Astrocyte (in vitro differentiated cells and primary cell): Measurements from ENCODE around the gene DNAJB2. TPM values are rescaled to one million over a fixed set of nuclear protein-coding genes. Genes with fewer than 3 reads are reported as not detected.
A peak's percentile ranks its signal among the peaks of the same experiment; 100 is the strongest.

Experiments
- DNase-seq: peaks from one replicate; pipeline ENCODE4 v3.0.0-alpha.2; 2010; ENCODE audit warnings: low read depth
- FAIRE-seq: peaks from 2 replicates; lab custom pipeline; 2011; peaks lifted over from hg19 to GRCh38; lab: Jason Lieb, UNC
- H2AFZ ChIP-seq: 2 replicates; pipeline ENCODE4 v1.6.0; 2012; ENCODE audit warnings: low read depth, low read length, inconsistent platforms
- H3K27ac ChIP-seq: 2 replicates; pipeline ENCODE4 v1.5.1; 2011; ENCODE audit warnings: low read depth, low read length, inconsistent platforms
- H3K27me3 ChIP-seq: 2 replicates; pipeline ENCODE4 v1.6.0; 2011; ENCODE audit warnings: low read length, inconsistent platforms; ENCODE audit not compliant: insufficient read depth
- H3K36me3 ChIP-seq: 2 replicates; pipeline ENCODE4 v1.5.1; 2011; ENCODE audit warnings: low read length, inconsistent platforms; ENCODE audit not compliant: insufficient read depth
- H3K4me1 ChIP-seq: 2 replicates; pipeline ENCODE4 v1.5.1; 2011; ENCODE audit warnings: low read length, inconsistent platforms; ENCODE audit not compliant: insufficient read depth
- H3K4me2 ChIP-seq: 2 replicates; pipeline ENCODE4 v1.6.0; 2012; ENCODE audit warnings: low read length, inconsistent platforms
- H3K4me3 ChIP-seq: 2 replicates; pipeline ENCODE4 v1.5.1; 2011; ENCODE audit warnings: low read depth, mild to moderate bottlenecking, low read length, inconsistent platforms; ENCODE audit not compliant: insufficient read depth
- H3K79me2 ChIP-seq: 2 replicates; pipeline ENCODE4 v1.6.0; 2012; ENCODE audit warnings: mild to moderate bottlenecking, low read length, inconsistent platforms; ENCODE audit not compliant: insufficient read depth
- H3K9ac ChIP-seq: 2 replicates; pipeline ENCODE4 v1.6.0; 2012; ENCODE audit warnings: mild to moderate bottlenecking, low read length, inconsistent platforms
- H3K9me3 ChIP-seq: 2 replicates; pipeline ENCODE4 v1.5.1; 2012; ENCODE audit warnings: low read depth, mild to moderate bottlenecking, low read length, inconsistent platforms; ENCODE audit not compliant: insufficient read depth
- H4K20me1 ChIP-seq: 2 replicates; pipeline ENCODE4 v1.6.0; 2012; ENCODE audit warnings: low read length, inconsistent platforms; ENCODE audit not compliant: insufficient read depth
- H3K27ac Mint-ChIP-seq: one replicate; pipeline ENCODE4 v1.8.0; 2021; ENCODE audit warnings: mild to moderate bottlenecking, mixed read lengths; ENCODE audit not compliant: unreplicated experiment
- H3K27me3 Mint-ChIP-seq: one replicate; pipeline ENCODE4 v1.8.0; 2021; ENCODE audit warnings: low read depth, mixed read lengths; ENCODE audit not compliant: unreplicated experiment
- H3K36me3 Mint-ChIP-seq: one replicate; pipeline ENCODE4 v1.8.0; 2021; ENCODE audit warnings: low read depth, mixed read lengths; ENCODE audit not compliant: unreplicated experiment
- H3K4me1 Mint-ChIP-seq: one replicate; pipeline ENCODE4 v1.8.0; 2021; ENCODE audit warnings: low read depth, mixed read lengths; ENCODE audit not compliant: unreplicated experiment
- H3K4me3 Mint-ChIP-seq: one replicate; pipeline ENCODE4 v1.8.0; 2021; ENCODE audit warnings: mild to moderate bottlenecking, moderate library complexity, mixed read lengths; ENCODE audit not compliant: unreplicated experiment
- H3K9me3 Mint-ChIP-seq: one replicate; pipeline ENCODE4 v1.8.0; 2021; ENCODE audit warnings: mild to moderate bottlenecking, mixed read lengths; ENCODE audit not compliant: unreplicated experiment
- EZH2 ChIP-seq: IDR thresholded peaks from 2 replicates; pipeline ENCODE4 v1.6.1; 2012; ENCODE audit warnings: mild to moderate bottlenecking, low read length, inconsistent platforms; ENCODE audit not compliant: insufficient read depth
- total RNA-seq: library from RNA; stranded (reverse); gene quantifications from 2 replicates; pipeline ENCODE4 v1.2.1, GENCODE V29; 2021
- TF ChIP-seq, protein P1 (sequence below): IDR thresholded peaks from 2 replicates; pipeline ENCODE4 v1.5.1; 2011; ENCODE audit warnings: low read depth, mild to moderate bottlenecking, inconsistent platforms, low read length, moderate library complexity; ENCODE audit not compliant: insufficient read depth

The DNAJB2 gene
- total RNA-seq, 1 donor from 2014 or later, result 53.9 TPM

DNA sequence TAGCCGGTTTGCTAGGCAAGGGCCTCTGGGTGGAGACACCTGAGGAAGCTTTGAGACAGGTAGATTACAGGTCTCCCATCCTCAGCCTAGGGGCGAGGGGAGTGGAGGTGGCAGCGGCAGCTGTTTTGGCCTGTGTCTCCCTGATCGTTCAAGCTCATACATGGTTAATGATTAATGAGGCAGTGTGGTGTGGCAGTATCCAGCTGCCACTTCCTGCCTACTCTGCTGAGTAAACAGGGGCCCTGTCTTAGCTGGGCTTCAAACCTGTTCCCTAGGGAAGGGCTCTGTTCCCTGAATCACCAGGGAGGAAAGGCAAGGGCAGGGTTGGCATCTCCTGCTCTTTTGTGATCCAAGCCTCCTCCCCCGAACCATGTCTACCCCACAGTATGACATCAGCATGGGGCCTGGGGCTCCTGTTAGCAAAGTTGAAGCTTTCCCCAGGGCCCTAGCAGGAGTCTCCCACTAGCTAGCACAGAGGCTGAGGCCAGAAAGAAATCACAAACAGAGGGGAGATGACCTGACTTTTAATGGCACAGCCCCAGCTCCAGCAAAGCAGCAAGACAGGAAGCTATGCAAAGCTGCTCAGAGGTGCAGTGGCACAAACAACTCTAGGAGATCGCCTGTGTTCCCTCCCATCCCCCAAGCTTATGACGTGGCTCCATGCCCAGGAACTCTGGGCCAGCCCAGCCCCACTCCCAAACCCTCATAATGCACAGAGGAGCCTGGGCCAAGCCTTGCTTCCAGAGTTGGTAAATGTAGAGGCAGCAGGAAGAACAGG is 29.8 kb upstream of the DNAJB2 start:
- Histone ChIP-seq H3K79me2 (peaks cover 29% of the 10 kb centered on the region), H3K27me3 (peaks cover 5% of the 10 kb centered on the region), H4K20me1 (peaks cover 4% of the 10 kb centered on the region), H3K9me3 (no peaks in the 10 kb centered on the region), H3K36me3 (no peaks in the 10 kb centered on the region), H3K27ac (peak overlapping the region; percentile 68), H3K9ac (peak overlapping the region; percentile 66), H3K4me1 (peaks cover 57% of the 10 kb centered on the region), H3K4me3 (no peak overlapping the region), H2AFZ (no peak overlapping the region), H3K4me2 (peak overlapping the region; percentile 72)
- FAIRE-seq, result no peak
- DNase-seq, result peak; percentile 59
- Mint-ChIP-seq H3K9me3 (no peaks in the 10 kb centered on the region), H3K27ac (peak overlapping the region; percentile 91), H3K4me3 (peak overlapping the region; percentile 58), H3K27me3 (no peaks in the 10 kb centered on the region), H3K4me1 (peaks cover 36% of the 10 kb centered on the region), H3K36me3 (peaks cover 5% of the 10 kb centered on the region)
- no peak for TF ChIP-seq EZH2
- TF ChIP-seq, protein P1, sequence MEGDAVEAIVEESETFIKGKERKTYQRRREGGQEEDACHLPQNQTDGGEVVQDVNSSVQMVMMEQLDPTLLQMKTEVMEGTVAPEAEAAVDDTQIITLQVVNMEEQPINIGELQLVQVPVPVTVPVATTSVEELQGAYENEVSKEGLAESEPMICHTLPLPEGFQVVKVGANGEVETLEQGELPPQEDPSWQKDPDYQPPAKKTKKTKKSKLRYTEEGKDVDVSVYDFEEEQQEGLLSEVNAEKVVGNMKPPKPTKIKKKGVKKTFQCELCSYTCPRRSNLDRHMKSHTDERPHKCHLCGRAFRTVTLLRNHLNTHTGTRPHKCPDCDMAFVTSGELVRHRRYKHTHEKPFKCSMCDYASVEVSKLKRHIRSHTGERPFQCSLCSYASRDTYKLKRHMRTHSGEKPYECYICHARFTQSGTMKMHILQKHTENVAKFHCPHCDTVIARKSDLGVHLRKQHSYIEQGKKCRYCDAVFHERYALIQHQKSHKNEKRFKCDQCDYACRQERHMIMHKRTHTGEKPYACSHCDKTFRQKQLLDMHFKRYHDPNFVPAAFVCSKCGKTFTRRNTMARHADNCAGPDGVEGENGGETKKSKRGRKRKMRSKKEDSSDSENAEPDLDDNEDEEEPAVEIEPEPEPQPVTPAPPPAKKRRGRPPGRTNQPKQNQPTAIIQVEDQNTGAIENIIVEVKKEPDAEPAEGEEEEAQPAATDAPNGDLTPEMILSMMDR, result no peak

DNA sequence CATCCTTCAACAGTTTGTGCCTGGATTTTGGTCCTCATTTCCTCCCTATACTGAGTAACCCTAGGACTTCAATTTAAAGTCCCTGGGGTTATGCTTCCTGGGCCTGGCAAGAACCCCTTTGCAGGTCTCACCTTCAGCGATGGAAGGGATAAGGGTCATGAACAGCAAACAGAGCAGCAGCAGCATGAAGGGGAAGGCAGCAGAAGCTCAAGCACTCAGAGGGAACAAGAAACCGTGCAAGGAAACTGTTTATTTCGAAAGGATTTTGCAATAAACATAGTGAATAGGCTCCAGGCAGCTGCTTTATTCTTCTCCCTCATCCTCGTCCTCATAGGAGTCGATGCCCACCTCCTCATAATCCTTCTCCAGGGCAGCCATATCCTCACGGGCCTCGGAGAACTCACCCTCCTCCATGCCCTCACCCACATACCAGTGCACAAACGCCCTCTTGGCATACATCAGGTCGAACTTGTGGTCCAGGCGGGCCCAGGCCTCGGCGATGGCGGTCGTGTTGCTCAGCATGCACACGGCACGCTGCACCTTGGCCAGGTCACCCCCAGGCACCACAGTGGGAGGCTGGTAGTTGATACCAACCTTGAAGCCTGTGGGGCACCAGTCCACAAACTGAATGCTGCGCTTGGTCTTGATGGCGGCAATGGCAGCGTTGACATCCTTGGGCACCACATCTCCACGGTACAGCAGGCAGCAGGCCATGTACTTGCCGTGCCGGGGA is 29.0 kb upstream of the DNAJB2 start:
- Histone ChIP-seq H4K20me1 (peaks cover 4% of the 10 kb centered on the region), H3K4me2 (peak overlapping the region; percentile 72), H3K27me3 (peaks cover 13% of the 10 kb centered on the region), H3K4me1 (peaks cover 59% of the 10 kb centered on the region), H3K36me3 (no peaks in the 10 kb centered on the region), H3K4me3 (no peak overlapping the region), H3K9ac (peak overlapping the region; percentile 66), H3K27ac (peak overlapping the region; percentile 68), H3K9me3 (no peaks in the 10 kb centered on the region), H2AFZ (no peak overlapping the region), H3K79me2 (peaks cover 29% of the 10 kb centered on the region)
- FAIRE-seq (no peak), DNase-seq (no peak)
- peak overlapping the region; percentile 67 for H3K4me3 Mint-ChIP-seq
- TF ChIP-seq, protein P1, result no peak
- TF ChIP-seq EZH2, result no peak
- no peaks in the 10 kb centered on the region for H3K9me3 Mint-ChIP-seq
- peaks cover 5% of the 10 kb centered on the region for H3K36me3 Mint-ChIP-seq
- no peak overlapping the region for H3K27ac Mint-ChIP-seq
- H3K27me3 Mint-ChIP-seq, result peaks cover 8% of the 10 kb centered on the region
- H3K4me1 Mint-ChIP-seq, result peaks cover 40% of the 10 kb centered on the region
